ENCODE results near the gene XYLT1. TPM values are rescaled to one million over a fixed set of nuclear protein-coding genes. Genes with fewer than 3 reads are reported as not detected.

Gene XYLT1
- total RNA-seq, 1 experiment from 2014 or later, result 7.3 TPM

GRCh38 chr16:17384471-17384870, 86.3 kb downstream of the XYLT1 start:
- no peaks in the 10 kb centered on the region for H3K36me3 ChIP-seq
- no peaks in the 10 kb centered on the region for H3K9me3 ChIP-seq
- H3K4me3 ChIP-seq, result no peak overlapping the region
- H3K27me3 ChIP-seq, result no peaks in the 10 kb centered on the region
- no peak for DNase-seq

DNA sequence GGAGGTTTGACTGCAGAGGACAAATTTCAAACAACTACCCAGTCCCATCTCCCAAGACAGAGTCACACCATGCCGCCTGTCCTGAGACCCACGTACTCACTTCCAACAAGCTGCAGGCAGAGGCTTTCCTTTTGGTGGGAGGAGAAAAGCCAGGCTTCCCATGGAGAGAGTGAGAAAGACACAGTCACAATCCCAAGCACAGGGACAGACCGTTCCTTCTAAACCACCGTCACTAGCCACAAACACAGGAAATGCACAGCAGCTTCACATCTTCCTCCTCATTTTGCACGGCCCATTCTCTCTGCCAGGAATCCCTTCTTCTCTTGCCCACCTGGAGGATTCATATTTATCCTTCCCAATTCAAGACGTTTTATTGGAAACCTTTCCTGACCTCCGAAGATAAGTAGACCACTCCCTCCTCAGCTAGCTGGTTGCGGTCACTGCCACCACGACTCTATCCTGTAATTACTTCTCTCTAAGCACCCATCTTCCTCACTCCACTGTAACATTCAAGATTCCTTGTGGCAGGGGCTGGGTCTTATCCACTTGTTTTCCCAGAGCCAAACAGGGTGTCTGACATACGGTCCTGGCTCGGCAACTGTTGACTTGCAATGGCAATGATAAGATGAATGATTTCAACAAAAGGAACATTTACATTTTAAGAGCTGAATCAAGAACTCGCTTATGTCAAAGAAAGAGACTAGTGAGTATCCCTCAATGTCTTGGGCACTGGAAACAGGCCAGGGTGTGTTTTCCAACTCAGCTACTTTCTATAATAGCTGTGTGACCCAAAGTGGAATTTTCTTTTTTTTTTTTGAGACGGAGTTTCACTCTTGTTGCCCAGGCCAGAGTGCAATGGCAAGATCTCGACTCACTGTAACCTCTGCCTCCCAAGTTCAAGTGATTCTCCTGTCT, 87.6 kb downstream of the XYLT1 start:
- H3K4me3 ChIP-seq, result no peak overlapping the region
- no peaks in the 10 kb centered on the region for H3K27me3 ChIP-seq
- no peaks in the 10 kb centered on the region for H3K36me3 ChIP-seq
- DNase-seq, result no peak
- H3K9me3 ChIP-seq, result no peaks in the 10 kb centered on the region

DNA sequence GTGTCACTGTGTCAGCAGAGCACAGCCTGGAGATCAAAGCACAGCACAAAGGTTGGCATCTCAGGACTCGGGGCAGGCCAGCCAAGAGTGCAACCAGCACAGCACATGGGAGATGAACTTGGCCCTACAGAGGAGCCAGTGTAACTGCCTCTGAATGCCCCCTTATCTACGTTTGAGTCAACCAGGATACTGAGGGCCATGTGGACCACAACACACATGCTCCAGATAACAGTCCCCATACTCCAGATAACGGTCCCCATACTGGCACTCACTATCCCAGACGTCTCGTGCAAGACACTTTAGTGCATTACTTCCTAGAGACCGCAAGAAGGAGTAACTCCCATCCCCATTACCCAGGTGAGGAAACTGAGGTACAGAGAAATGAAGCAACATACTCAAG, 88.2 kb downstream of the XYLT1 start:
- Histone ChIP-seq H3K9me3 (no peaks in the 10 kb centered on the region), H3K4me3 (no peak overlapping the region), H3K36me3 (no peaks in the 10 kb centered on the region), H3K27me3 (no peaks in the 10 kb centered on the region)
- no peak for DNase-seq

- H3K36me3 ChIP-seq, result no peaks in the 10 kb centered on the region
- no peaks in the 10 kb centered on the region for H3K9me3 ChIP-seq
- DNase-seq, result no peak
- no peak overlapping the region for H3K4me3 ChIP-seq
- no peaks in the 10 kb centered on the region for H3K27me3 ChIP-seq
These were observed 89.0 kb downstream of the XYLT1 start for GRCh38 chr16:17381784-17382183.

DNA sequence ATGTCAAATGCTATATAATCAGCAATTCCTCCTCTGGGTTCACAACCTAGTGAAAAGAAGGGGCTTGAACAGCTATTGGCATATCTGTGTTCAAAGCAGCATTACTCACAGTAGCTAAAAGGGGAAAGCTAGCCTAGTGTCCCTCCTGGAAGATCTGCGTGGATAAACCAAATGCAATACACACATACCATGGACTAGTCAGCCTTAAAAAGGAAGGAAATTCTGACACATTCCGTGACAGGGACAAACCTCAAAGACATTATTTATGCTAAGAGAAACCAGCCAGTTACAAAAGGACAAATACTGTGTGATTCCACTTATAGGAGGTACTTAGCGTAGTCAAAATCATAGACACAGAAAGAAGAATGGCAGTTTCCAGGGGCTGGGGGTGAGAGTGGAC, 90.1 kb downstream of the XYLT1 start:
- Histone ChIP-seq H3K4me3 (no peak overlapping the region), H3K9me3 (no peaks in the 10 kb centered on the region), H3K27me3 (no peaks in the 10 kb centered on the region), H3K36me3 (no peaks in the 10 kb centered on the region)
- no peak for DNase-seq

DNA sequence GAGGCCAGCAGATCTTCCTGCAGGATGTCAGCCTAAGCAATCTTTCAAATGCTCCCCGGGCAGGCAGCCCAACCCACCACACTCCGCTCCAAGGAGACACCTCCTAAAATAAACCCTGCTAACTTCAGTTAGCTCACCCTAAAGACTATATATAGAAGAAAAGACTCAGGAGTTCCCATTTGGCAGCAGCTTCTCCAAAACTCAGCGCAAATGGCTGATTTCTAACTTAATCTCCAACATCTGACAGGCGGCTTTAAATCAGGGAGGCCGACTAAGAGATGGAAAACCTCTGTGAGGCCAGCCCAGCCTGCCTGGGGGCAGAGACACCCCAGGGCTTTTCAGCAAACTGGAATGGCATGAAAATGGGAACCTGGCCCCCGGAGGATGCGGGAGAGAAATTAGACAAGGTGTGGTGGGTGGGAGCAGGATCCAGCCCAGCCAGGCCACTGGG, 91.6 kb downstream of the XYLT1 start:
- peak; percentile 77 for DNase-seq

DNA sequence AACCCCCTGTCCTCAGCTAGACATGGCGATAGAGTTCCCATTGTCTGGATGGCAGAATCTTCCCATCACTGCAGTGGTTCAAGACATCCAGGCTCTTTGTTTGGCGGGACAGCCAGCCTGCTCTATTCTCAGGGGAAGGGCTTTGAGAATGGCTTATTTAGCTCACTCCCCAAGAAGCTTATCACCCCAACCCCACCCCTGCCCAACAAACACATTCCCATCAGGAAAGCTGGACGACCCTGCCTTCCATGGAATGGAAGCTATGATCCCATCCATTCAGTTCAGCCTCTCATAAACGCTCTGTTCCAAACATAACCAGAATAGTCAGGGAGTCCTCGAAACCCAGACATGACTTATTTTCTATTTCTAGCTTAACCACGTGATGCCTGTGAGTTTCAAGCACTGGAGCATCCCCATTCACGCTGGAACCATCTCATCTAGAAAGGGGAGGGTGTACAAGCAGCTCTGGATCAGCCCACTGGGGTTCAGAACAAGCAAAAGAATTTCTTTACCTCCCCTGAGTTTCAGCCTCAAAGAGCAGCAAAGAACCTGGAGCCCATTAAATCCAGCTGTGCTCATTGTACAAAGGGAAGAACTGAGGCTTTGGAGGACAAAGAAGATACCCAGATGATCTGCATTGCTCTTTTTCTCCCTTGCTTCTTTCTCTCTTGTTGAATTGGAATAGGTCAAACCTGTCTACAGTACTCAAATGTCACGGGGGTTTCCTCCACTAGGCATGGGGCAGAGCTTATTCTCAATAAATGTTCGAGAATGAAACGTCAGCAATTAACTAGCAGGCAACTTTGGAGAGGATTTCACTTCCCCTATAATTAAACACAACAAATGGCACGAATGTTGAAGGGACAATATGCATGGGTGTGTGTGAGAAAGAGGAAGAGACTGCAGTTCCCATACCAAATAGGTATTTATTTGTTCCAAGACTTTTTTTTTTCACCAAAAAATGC, 93.1 kb downstream of the XYLT1 start:
- H3K4me3 ChIP-seq, result no peak overlapping the region
- no peaks in the 10 kb centered on the region for H3K27me3 ChIP-seq
- no peak for DNase-seq
- H3K36me3 ChIP-seq, result no peaks in the 10 kb centered on the region
- H3K9me3 ChIP-seq, result no peaks in the 10 kb centered on the region

More for the DNA sequence above, 91.6 kb downstream of the XYLT1 start:
- Histone ChIP-seq H3K4me3 (no peak overlapping the region), H3K27me3 (no peaks in the 10 kb centered on the region), H3K36me3 (no peaks in the 10 kb centered on the region), H3K9me3 (no peaks in the 10 kb centered on the region)

DNA sequence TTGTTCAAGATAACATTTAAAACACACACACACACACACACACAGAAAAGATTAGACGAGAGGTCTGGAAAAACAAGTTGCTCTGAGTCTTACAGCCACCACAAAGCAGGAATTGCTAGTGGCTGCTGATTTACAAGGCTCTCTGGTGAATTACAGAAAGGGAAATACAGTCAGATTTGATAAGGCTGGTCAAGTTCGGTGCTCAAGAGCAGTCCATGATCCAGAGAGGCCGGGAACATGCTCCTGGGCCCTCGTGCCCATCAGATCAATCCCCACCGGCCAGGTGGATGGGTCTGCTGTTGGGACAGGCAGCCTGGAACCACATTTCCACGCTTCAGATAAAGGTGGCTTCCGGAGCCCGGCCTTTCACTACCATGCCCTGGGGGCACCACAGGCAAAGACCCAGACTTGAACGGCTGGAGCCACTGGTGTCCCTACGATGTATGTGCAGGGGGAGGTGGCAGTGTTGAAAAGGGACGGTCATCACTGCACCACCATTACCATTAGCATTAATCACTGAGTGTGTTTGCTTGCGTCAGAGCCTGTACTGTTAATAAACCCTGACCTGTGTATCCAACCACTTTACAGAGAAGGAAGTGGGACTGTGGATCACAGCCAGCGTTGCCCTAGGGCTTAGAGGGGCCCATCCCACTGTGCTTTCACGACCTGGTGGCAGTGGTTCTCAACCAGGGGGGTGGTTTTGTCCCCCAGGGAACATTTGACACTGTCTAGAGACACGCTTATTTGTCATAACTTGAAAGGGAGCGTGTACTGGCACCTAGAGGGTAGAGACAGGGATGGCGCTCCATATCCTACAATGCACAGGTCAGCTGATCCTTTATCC, 95.1 kb downstream of the XYLT1 start:
- DNase-seq, result no peak
- Histone ChIP-seq H3K9me3 (no peaks in the 10 kb centered on the region), H3K4me3 (no peak overlapping the region), H3K27me3 (no peaks in the 10 kb centered on the region), H3K36me3 (no peaks in the 10 kb centered on the region; the same call in 1 of the 2 replicates)

DNA sequence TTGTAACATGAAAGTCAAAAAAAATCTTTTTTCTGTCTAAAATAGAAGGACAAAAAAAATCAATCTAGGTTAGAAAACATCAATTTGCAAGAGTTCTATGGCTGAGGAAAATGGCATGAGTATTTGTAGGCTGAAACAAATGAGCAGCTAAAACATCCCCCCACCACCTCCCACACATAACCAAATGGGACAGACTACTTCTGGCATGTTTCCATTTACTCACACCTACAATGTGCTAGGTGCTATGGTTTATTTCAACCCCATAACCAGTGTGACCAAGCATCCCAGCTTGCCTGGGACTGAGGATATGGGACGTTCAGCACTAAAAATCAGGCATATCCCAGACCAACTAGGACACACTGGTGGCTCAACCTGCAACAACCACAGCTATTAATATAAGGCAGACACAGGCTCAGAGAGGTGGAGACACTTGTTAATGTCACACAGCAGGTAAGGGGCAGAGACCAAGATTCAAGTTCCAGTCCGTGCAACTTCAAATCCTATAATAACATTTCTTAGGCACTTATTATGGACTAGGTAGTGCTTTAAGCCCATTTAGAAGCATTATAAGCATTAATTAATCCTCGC, 96.0 kb downstream of the XYLT1 start:
- no peak for DNase-seq
- H3K36me3 ChIP-seq, result no peaks in the 10 kb centered on the region; the same call in 1 of the 2 replicates
- no peaks in the 10 kb centered on the region for H3K9me3 ChIP-seq
- H3K4me3 ChIP-seq, result no peak overlapping the region
- H3K27me3 ChIP-seq, result no peaks in the 10 kb centered on the region

DNA sequence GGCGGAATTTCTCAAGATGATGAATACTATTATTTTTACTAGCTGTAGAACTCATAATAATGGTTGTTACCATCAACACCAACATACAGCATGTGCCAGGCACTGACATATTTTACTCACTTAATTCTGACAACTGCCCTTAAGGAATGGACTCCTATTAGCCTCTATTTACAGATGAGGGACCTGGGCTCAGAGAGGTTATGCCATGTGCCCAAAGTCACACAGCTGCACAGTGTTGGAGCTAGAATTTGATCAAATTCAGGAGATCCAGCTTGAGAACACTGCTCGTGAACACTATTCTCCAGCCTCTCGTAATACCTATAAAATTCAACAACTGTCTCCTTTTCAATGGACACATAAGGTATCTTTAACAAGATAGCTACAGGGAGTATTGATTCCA, 97.2 kb downstream of the XYLT1 start:
- H3K27me3 ChIP-seq, result no peaks in the 10 kb centered on the region
- no peak for DNase-seq

DNA sequence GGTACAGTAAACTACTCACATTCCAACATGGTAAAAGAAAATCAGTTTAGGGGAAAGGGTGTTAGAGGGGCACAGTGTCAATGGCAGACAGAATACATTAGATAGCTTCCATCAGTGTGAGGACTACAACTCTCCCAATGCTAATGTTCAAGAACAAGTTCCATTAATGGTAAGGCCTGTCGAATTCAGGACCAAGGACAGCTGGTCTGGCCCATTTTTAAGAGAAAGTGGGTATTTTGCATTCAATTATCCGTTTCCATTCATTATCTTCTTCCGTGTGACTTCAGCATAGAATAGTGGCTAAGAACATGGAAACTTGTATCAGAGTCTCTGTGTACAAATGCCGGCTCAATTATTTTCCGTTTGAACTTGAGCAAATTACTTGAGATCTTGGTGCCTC, 98.4 kb downstream of the XYLT1 start:
- no peak for DNase-seq
- Histone ChIP-seq H3K4me3 (no peak overlapping the region), H3K27me3 (no peaks in the 10 kb centered on the region), H3K9me3 (no peaks in the 10 kb centered on the region), H3K36me3 (no peaks in the 10 kb centered on the region; the same call in 1 of the 2 replicates)

More for the DNA sequence above, 97.2 kb downstream of the XYLT1 start:
- Histone ChIP-seq H3K4me3 (no peak overlapping the region), H3K36me3 (no peaks in the 10 kb centered on the region; the same call in 1 of the 2 replicates), H3K9me3 (no peaks in the 10 kb centered on the region)

- DNase-seq, result no peak
- Histone ChIP-seq H3K27me3 (no peaks in the 10 kb centered on the region), H3K4me3 (no peak overlapping the region), H3K36me3 (peaks cover under 1% of the 10 kb centered on the region; the same call in 1 of the 2 replicates), H3K9me3 (no peaks in the 10 kb centered on the region)
These were observed 99.5 kb downstream of the XYLT1 start for GRCh38 chr16:17371299-17371698.

DNA sequence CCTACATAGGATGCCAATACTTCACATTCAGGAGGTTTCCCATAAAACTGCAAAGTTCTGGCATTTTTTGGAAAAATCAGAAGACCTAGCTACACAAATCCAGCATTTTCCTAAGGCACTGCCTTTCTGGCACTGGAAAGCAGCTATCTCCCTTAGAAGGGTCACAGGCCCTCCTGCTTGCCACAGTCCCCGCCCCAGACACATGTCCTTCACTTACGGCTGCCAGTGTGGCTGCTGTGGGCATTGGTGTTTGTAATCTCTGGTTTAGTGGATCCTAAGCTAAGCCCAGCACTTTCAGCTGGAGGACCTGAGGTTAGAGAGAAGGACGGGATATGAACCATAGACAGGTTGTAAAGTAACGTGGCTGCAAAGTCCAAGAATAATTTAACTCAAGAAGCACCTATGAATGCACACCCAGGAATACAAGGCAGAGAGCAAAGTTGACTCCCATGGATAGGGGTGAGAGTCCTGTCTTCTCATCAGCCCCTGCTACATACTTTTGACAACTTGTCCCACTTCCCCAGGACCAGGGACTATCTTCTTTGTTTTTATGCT, 100.0 kb downstream of the XYLT1 start:
- Histone ChIP-seq H3K4me3 (no peak overlapping the region), H3K27me3 (no peaks in the 10 kb centered on the region), H3K36me3 (peaks cover 3% of the 10 kb centered on the region; the same call in 1 of the 2 replicates), H3K9me3 (no peaks in the 10 kb centered on the region)
- DNase-seq, result no peak

- DNase-seq, result no peak
These were observed 100.5 kb downstream of the XYLT1 start for GRCh38 chr16:17370223-17370707.

DNA sequence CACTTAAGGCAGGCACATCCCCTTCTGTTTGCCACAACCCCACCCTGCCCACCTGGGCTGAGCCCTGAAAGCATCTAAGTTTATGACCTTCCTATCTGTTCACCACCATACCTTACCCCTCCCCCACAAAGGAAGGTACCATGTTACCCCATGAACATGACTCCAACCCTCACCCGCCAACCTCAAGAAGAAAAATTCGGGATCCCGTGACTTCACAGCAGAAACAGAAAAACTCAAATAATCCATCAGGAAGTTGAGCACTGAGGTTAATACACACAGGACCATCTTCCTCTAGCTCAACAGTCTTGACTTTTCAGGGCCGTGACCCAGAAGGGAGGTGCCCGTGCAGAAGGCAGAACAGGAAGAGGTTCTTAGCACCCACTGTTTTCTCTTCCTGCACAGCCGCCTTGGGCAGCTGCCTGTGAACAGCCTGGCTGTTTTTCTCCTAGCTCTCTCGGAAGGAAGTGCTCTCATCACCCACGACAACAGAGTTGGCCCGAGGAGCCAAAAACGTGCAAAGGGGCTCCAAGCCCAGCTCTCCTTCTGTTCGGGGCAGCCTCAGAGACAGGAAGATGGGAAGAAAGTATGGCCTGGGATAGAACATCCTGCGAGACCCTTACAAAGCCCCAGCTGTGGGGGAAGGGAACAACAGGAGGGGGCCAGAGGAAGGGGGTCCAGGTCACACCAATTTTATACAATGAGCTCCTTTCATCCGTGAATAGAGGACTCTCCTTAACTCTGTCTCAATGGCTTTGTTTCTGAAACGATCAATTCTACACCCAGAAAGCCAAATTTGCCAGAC, 101.1 kb downstream of the XYLT1 start:
- H3K4me3 ChIP-seq, result no peak overlapping the region
- no peaks in the 10 kb centered on the region for H3K9me3 ChIP-seq
- no peak for DNase-seq
- H3K27me3 ChIP-seq, result no peaks in the 10 kb centered on the region
- peaks cover 3% of the 10 kb centered on the region; the same call in 1 of the 2 replicates for H3K36me3 ChIP-seq

More at GRCh38 chr16:17370223-17370707, 100.5 kb downstream of the XYLT1 start:
- Histone ChIP-seq H3K9me3 (no peaks in the 10 kb centered on the region), H3K4me3 (no peak overlapping the region), H3K36me3 (peaks cover 3% of the 10 kb centered on the region; the same call in 1 of the 2 replicates), H3K27me3 (no peaks in the 10 kb centered on the region)

Data from MG63 (cell line).